Activated CD8-positive, alpha-beta T cell treated with anti-CD3 and anti-CD28 coated beads for 36 hours (primary cell): ENCODE measurements around the gene SEPTIN10. TPM values are rescaled to one million over a fixed set of nuclear protein-coding genes. Genes with fewer than 3 reads are reported as not detected.

Source experiments
- ATAC-seq: fragments of 200-7000 bp; cut with Tn5 transposase; one replicate; pipeline ENCODE4 v1.10.0; 2021; ENCODE audit warnings: mild to moderate bottlenecking, moderate library complexity
- CTCF ChIA-PET: fragments of 350-600 bp; sonication (Branson Sonifier 250); formaldehyde crosslinking; loops from one replicate; lab custom pipeline; 2021; ENCODE audit warnings: antibody characterized with exemption; lab: Charles Lee
- POLR2A ChIA-PET: fragments of 350-600 bp; sonication (Branson Sonifier 250); formaldehyde crosslinking; loops from one replicate; lab custom pipeline; 2021; ENCODE audit warnings: antibody characterized with exemption; lab: Charles Lee
- DNase-seq: peaks from one replicate; pipeline ENCODE4 v3.0.0-alpha.2; 2020
- H3K27ac Mint-ChIP-seq: one replicate; pipeline ENCODE4 v1.8.0; 2021; ENCODE audit warnings: mild to moderate bottlenecking, mixed read lengths
- H3K27me3 Mint-ChIP-seq: one replicate; pipeline ENCODE4 v1.8.0; 2021; ENCODE audit warnings: mixed read lengths
- H3K36me3 Mint-ChIP-seq: one replicate; pipeline ENCODE4 v1.8.0; 2021; ENCODE audit warnings: low read depth, mixed read lengths
- H3K4me1 Mint-ChIP-seq: one replicate; pipeline ENCODE4 v1.8.0; 2021; ENCODE audit warnings: low read depth, mixed read lengths
- H3K4me3 Mint-ChIP-seq: one replicate; pipeline ENCODE4 v1.8.0; 2021; ENCODE audit warnings: mild to moderate bottlenecking, moderate library complexity, mixed read lengths
- H3K9me3 Mint-ChIP-seq: one replicate; pipeline ENCODE4 v1.8.0; 2021; ENCODE audit warnings: mixed read lengths
- CTCF ChIP-seq: fragments of 200-600 bp; IDR thresholded peaks from one replicate; pipeline ENCODE4 v1.8.0; 2022; ENCODE audit warnings: antibody characterized with exemption, mild to moderate bottlenecking
- intact Hi-C: fragments of 100-400 bp; cut with micrococcal nuclease; formaldehyde crosslinking; loops from one replicate; pipeline ENCODE4 v1.10.0; 2022
- total RNA-seq, 2 experiments: library from RNA; stranded (reverse); gene quantifications; one replicate each; pipeline ENCODE4 v1.2.3, GENCODE V29; 2021

Gene SEPTIN10
- total RNA-seq, 2 experiments from 2014 or later, result 0.49 to 0.86 TPM

- Mint-ChIP-seq H3K4me3 (no peak overlapping the region), H3K36me3 (no peaks in the 10 kb centered on the region), H3K4me1 (no peaks in the 10 kb centered on the region), H3K27me3 (peaks cover 1% of the 10 kb centered on the region), H3K9me3 (no peaks in the 10 kb centered on the region), H3K27ac (no peak overlapping the region)
- intact Hi-C loops, result no loop called here
- DNase-seq (no peak), ATAC-seq (no peak)
- ChIA-PET CTCF (interaction anchor here (2.1 to 2.5 kb wide), 2 partner anchors 10 to 25 kb away, joined by 7 to 12 read pairs; no protein-coding TSS in a partner anchor), POLR2A (no interaction called here)
- no peak for TF ChIP-seq CTCF
Measured at GRCh38 chr2:109535217-109535946, 78.4 kb downstream of the SEPTIN10 start.

- no peak for ATAC-seq
- POLR2A ChIA-PET, result no interaction called here
- intact Hi-C loops, result no loop called here
- H3K4me1 Mint-ChIP-seq, result no peaks in the 10 kb centered on the region
- H3K9me3 Mint-ChIP-seq, result no peaks in the 10 kb centered on the region
- TF ChIP-seq CTCF, result no peak
- no peak overlapping the region for H3K27ac Mint-ChIP-seq
- CTCF ChIA-PET, result interaction anchor here (2.1 to 2.8 kb wide), 3 partner anchors 9 to 24 kb away, joined by 7 to 12 read pairs (median 9); no protein-coding TSS in a partner anchor
- no peak overlapping the region for H3K4me3 Mint-ChIP-seq
- no peak for DNase-seq
- no peaks in the 10 kb centered on the region for H3K36me3 Mint-ChIP-seq
- peaks cover 1% of the 10 kb centered on the region for H3K27me3 Mint-ChIP-seq
Measured at GRCh38 chr2:109533823-109534222, 79.9 kb downstream of the SEPTIN10 start.

GRCh38 chr2:109532728-109533076, 81.1 kb downstream of the SEPTIN10 start:
- H3K36me3 Mint-ChIP-seq, result no peaks in the 10 kb centered on the region
- H3K27me3 Mint-ChIP-seq, result peaks cover 1% of the 10 kb centered on the region
- no peak overlapping the region for H3K27ac Mint-ChIP-seq
- ChIA-PET POLR2A (no interaction called here), CTCF (interaction anchor here (1.2 to 2.8 kb wide), 2 partner anchors 10 to 530 kb away, joined by 3 to 9 read pairs; no protein-coding TSS in a partner anchor)
- H3K4me1 Mint-ChIP-seq, result no peaks in the 10 kb centered on the region
- no peak overlapping the region for H3K4me3 Mint-ChIP-seq
- no peak for TF ChIP-seq CTCF
- no peaks in the 10 kb centered on the region for H3K9me3 Mint-ChIP-seq
- DNase-seq (no peak), ATAC-seq (no peak)
- intact Hi-C loops, result no loop called here

- Mint-ChIP-seq H3K4me1 (no peaks in the 10 kb centered on the region), H3K27ac (no peak overlapping the region), H3K36me3 (no peaks in the 10 kb centered on the region), H3K27me3 (peaks cover 1% of the 10 kb centered on the region), H3K9me3 (no peaks in the 10 kb centered on the region), H3K4me3 (no peak overlapping the region)
- ChIA-PET POLR2A (no interaction called here), CTCF (interaction anchor here (1.2 to 2.8 kb wide), 2 partner anchors 10 to 529 kb away, joined by 3 to 9 read pairs; no protein-coding TSS in a partner anchor)
- no peak for TF ChIP-seq CTCF
- intact Hi-C loops, result no loop called here
- DNase-seq (no peak), ATAC-seq (no peak)
Measured at GRCh38 chr2:109531896-109532727, 81.7 kb downstream of the SEPTIN10 start.

- ChIA-PET POLR2A (no interaction called here), CTCF (no interaction called here)
- DNase-seq (no peak), ATAC-seq (no peak)
- no peak overlapping the region for H3K4me3 Mint-ChIP-seq
- H3K36me3 Mint-ChIP-seq, result no peaks in the 10 kb centered on the region
- no peak for TF ChIP-seq CTCF
- no peaks in the 10 kb centered on the region for H3K9me3 Mint-ChIP-seq
- H3K4me1 Mint-ChIP-seq, result no peaks in the 10 kb centered on the region
- H3K27ac Mint-ChIP-seq, result no peak overlapping the region
- intact Hi-C loops, result no loop called here
- H3K27me3 Mint-ChIP-seq, result no peaks in the 10 kb centered on the region
Measured at GRCh38 chr2:109531221-109531620, 82.5 kb downstream of the SEPTIN10 start.
